DND-41 (cell line): ENCODE data around the gene TSPAN2.

Source experiments
- ATAC-seq: fragments of 200-7000 bp; cut with Tn5 transposase; 3 replicates; pipeline ENCODE4 v1.9.1; 2021; ENCODE audit warnings: low read depth; ENCODE audit not compliant: insufficient read depth
- DNase-seq: peaks from one replicate; pipeline ENCODE4 v3.0.0-alpha.2; 2020
- H2AFZ ChIP-seq: 2 replicates; pipeline ENCODE4 v1.6.0; 2012; ENCODE audit warnings: low read depth, low read length
- H3K27ac ChIP-seq: 2 replicates; pipeline ENCODE4 v1.5.1; 2012; ENCODE audit warnings: low read length, inconsistent platforms
- H3K27me3 ChIP-seq: fragments of 200-600 bp; sonication (generic); 2 replicates; pipeline ENCODE4 v1.6.0; 2012; ENCODE audit warnings: low read length, mild to moderate bottlenecking, inconsistent platforms; ENCODE audit not compliant: insufficient read depth, poor library complexity
- H3K36me3 ChIP-seq: 2 replicates; pipeline ENCODE4 v1.5.1; 2012; ENCODE audit warnings: low read length, inconsistent platforms; ENCODE audit not compliant: insufficient read depth
- H3K4me1 ChIP-seq: 2 replicates; pipeline ENCODE4 v1.5.1; 2012; ENCODE audit warnings: mild to moderate bottlenecking, low read length; ENCODE audit not compliant: insufficient read depth
- H3K4me2 ChIP-seq: 2 replicates; pipeline ENCODE4 v1.6.0; 2012; ENCODE audit warnings: mild to moderate bottlenecking, moderate library complexity, low read length, inconsistent platforms; ENCODE audit not compliant: insufficient read depth
- H3K4me3 ChIP-seq, 2 experiments: fragments of 200-600 bp in 1 of 2; shearing (Covaris generic) in 1 of 2; 2 replicates each; pipeline ENCODE4 v1.5.1; 2012 to 2016; ENCODE audit warnings: inconsistent platforms in 2 of 2, low read length in 2 of 2, mild to moderate bottlenecking in 2 of 2, low read depth in 1 of 2, moderate library complexity in 1 of 2
- H3K79me2 ChIP-seq: 2 replicates; pipeline ENCODE4 v1.6.0; 2012; ENCODE audit warnings: low read length, inconsistent platforms; ENCODE audit not compliant: insufficient read depth
- H3K9ac ChIP-seq: 2 replicates; pipeline ENCODE4 v1.6.0; 2012; ENCODE audit warnings: low read depth, mild to moderate bottlenecking, inconsistent platforms, low read length, moderate library complexity
- H3K9me3 ChIP-seq: 2 replicates; pipeline ENCODE4 v1.5.1; 2012; ENCODE audit warnings: low read length, moderate library complexity, mild to moderate bottlenecking, inconsistent platforms; ENCODE audit not compliant: insufficient read depth, severe bottlenecking
- H4K20me1 ChIP-seq: 2 replicates; pipeline ENCODE4 v1.6.0; 2012; ENCODE audit warnings: low read length; ENCODE audit not compliant: insufficient read depth
- CTCF ChIP-seq: IDR thresholded peaks from 2 replicates; pipeline ENCODE4 v1.5.1; 2012; ENCODE audit warnings: borderline replicate concordance, low read length, moderate library complexity, mild to moderate bottlenecking; ENCODE audit not compliant: poor library complexity, severe bottlenecking; ENCODE audit errors: extremely low read depth
- EZH2 ChIP-seq: IDR thresholded peaks from 3 replicates; pipeline ENCODE4 v1.6.1; 2012; ENCODE audit warnings: borderline replicate concordance, low read depth, mild to moderate bottlenecking, moderate library complexity, low read length, inconsistent platforms; ENCODE audit not compliant: severe bottlenecking

Gene TSPAN2

GRCh38 chr1:115098979-115099692 lies 9.8 kb upstream of the TSPAN2 start:
- ATAC-seq = peak; percentile 91

GRCh38 chr1:115092175-115092574 lies 2.9 kb upstream of the TSPAN2 start:
- DNase-seq (no peak), ATAC-seq (no peak)
- H2AFZ ChIP-seq = no peak overlapping the region
- H3K4me2 ChIP-seq = no peak overlapping the region
- H3K4me1 ChIP-seq = no peaks in the 10 kb centered on the region
- H3K4me3 ChIP-seq = no peak overlapping the region
- no peaks in the 10 kb centered on the region for H4K20me1 ChIP-seq
- H3K27me3 ChIP-seq = no peaks in the 10 kb centered on the region
- H3K9me3 ChIP-seq = no peaks in the 10 kb centered on the region
- TF ChIP-seq CTCF (no peak), EZH2 (no peak)
- H3K9ac ChIP-seq = no peak overlapping the region
- no peak overlapping the region for H3K27ac ChIP-seq
- no peaks in the 10 kb centered on the region for H3K79me2 ChIP-seq
- H3K36me3 ChIP-seq = no peaks in the 10 kb centered on the region

More at GRCh38 chr1:115098979-115099692, 9.8 kb upstream of the TSPAN2 start:
- H3K9me3 ChIP-seq = no peaks in the 10 kb centered on the region
- peak overlapping the region; percentile 66 for H3K4me2 ChIP-seq
- H3K27ac ChIP-seq = peak overlapping the region; percentile 72
- no peaks in the 10 kb centered on the region for H3K36me3 ChIP-seq
- TF ChIP-seq EZH2 = no peak
- TF ChIP-seq CTCF = no peak
- peak; percentile 76 for DNase-seq
- H3K9ac ChIP-seq = peak overlapping the region; percentile 54
- H3K4me1 ChIP-seq = peaks cover 20% of the 10 kb centered on the region
- no peaks in the 10 kb centered on the region for H3K27me3 ChIP-seq
- H4K20me1 ChIP-seq = no peaks in the 10 kb centered on the region
- H3K4me3 ChIP-seq = peak overlapping the region; percentile 31 to 61; a peak in 3 of 4 replicates
- no peaks in the 10 kb centered on the region for H3K79me2 ChIP-seq
- H2AFZ ChIP-seq = peak overlapping the region; percentile 77

GRCh38 chr1:115091572-115091971 lies 2.3 kb upstream of the TSPAN2 start:
- no peaks in the 10 kb centered on the region for H3K9me3 ChIP-seq
- H3K4me1 ChIP-seq = no peaks in the 10 kb centered on the region
- DNase-seq = no peak
- no peak overlapping the region for H3K9ac ChIP-seq
- no peaks in the 10 kb centered on the region for H3K27me3 ChIP-seq
- no peaks in the 10 kb centered on the region for H3K79me2 ChIP-seq
- no peak overlapping the region for H3K4me3 ChIP-seq
- H4K20me1 ChIP-seq = no peaks in the 10 kb centered on the region
- H3K36me3 ChIP-seq = no peaks in the 10 kb centered on the region
- TF ChIP-seq EZH2 = no peak
- TF ChIP-seq CTCF = no peak
- no peak overlapping the region for H2AFZ ChIP-seq
- no peak for ATAC-seq
- H3K27ac ChIP-seq = no peak overlapping the region
- no peak overlapping the region for H3K4me2 ChIP-seq
